Measurements from ENCODE around the gene TRIM44. TPM values are rescaled to one million over a fixed set of nuclear protein-coding genes. Genes with fewer than 3 reads are reported as not detected.

Gene TRIM44
- polyA plus RNA-seq, 1 donor (not counting 4 experiments of a cell fraction or from before 2014, with no cell fraction given), result 48.3 TPM

- dilution Hi-C loops (cut with MboI; ENCODE audit: extremely low pct_ligation_motif_present, low sequenced_read_pairs), result no loop called here
- DNase-seq (ENCODE audit: low read depth, low spot score) (no peak), FAIRE-seq (no peak)
- Histone ChIP-seq H3K4me1 (ENCODE audit: control insufficient read depth, extremely low read depth, insufficient read depth, low read length) (peaks cover 14% of the 10 kb centered on the region), H4K20me1 (ENCODE audit: control insufficient read depth, extremely low read depth, insufficient read depth, low read length) (no peaks in the 10 kb centered on the region), H3K9ac (ENCODE audit: control insufficient read depth, extremely low read depth, insufficient read depth, low read length) (no peak overlapping the region), H3K36me3 (ENCODE audit: control insufficient read depth in 2 of 2, extremely low read depth in 1 of 2, insufficient read depth in 2 of 2, low read length in 2 of 2) (no peaks in the 10 kb centered on the region), H3K4me2 (ENCODE audit: control insufficient read depth, extremely low read depth, insufficient read depth, low read depth, low read length) (no peak overlapping the region), H3K27me3 (ENCODE audit: control insufficient read depth, extremely low read depth, insufficient read depth, low read length) (no peaks in the 10 kb centered on the region), H3K4me3 (ENCODE audit: control insufficient read depth in 2 of 3, extremely low read depth in 1 of 3, insufficient read depth in 2 of 3, low read depth in 1 of 3, low read length in 3 of 3) (no peak overlapping the region), H3K9me1 (ENCODE audit: control insufficient read depth, extremely low read depth, insufficient read depth, low read length) (no peaks in the 10 kb centered on the region), H3K27ac (ENCODE audit: control insufficient read depth, insufficient read depth, low read length) (no peak overlapping the region), H2AFZ (ENCODE audit: control insufficient read depth, low read length) (no peak overlapping the region), H3K9me3 (ENCODE audit: control insufficient read depth, low read depth, low read length) (no peaks in the 10 kb centered on the region), H3K79me2 (ENCODE audit: control insufficient read depth, insufficient read depth, low read length) (no peaks in the 10 kb centered on the region)
- no peak for TF ChIP-seq EZH2 (IDR thresholded peaks at IDR 0.05; ENCODE audit: low read length)
These were observed 163.4 kb downstream of the TRIM44 start for GRCh38 chr11:35826006-35826405.

DNA sequence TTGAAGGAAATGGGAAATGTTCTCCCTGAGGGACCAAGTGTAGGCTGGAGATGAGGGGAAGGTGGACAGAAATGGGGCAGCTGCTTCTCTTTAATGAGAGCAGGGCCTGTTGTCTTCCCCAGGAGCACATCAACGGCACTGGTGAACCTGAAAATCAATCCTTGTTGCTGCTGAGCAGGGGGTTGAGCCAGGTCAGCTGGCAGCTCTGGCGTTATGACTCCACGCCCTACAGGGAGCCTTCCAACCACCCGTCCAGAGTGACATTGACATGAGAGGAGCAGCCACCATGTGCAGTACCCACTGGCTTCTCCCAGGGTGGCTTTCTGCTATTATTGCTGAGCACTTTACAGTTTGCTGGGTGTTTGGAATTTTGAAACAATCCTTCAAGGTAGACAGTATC lies 164.4 kb downstream of the TRIM44 start:
- Histone ChIP-seq H3K9me3 (ENCODE audit: control insufficient read depth, low read depth, low read length) (no peaks in the 10 kb centered on the region), H4K20me1 (ENCODE audit: control insufficient read depth, extremely low read depth, insufficient read depth, low read length) (no peaks in the 10 kb centered on the region), H3K27ac (ENCODE audit: control insufficient read depth, insufficient read depth, low read length) (no peak overlapping the region), H3K4me3 (ENCODE audit: control insufficient read depth in 2 of 3, extremely low read depth in 1 of 3, insufficient read depth in 2 of 3, low read depth in 1 of 3, low read length in 3 of 3) (no peak overlapping the region), H3K4me1 (ENCODE audit: control insufficient read depth, extremely low read depth, insufficient read depth, low read length) (peaks cover 14% of the 10 kb centered on the region), H3K4me2 (ENCODE audit: control insufficient read depth, extremely low read depth, insufficient read depth, low read depth, low read length) (no peak overlapping the region), H3K79me2 (ENCODE audit: control insufficient read depth, insufficient read depth, low read length) (no peaks in the 10 kb centered on the region), H3K9ac (ENCODE audit: control insufficient read depth, extremely low read depth, insufficient read depth, low read length) (no peak overlapping the region), H3K36me3 (ENCODE audit: control insufficient read depth in 2 of 2, extremely low read depth in 1 of 2, insufficient read depth in 2 of 2, low read length in 2 of 2) (no peaks in the 10 kb centered on the region), H3K27me3 (ENCODE audit: control insufficient read depth, extremely low read depth, insufficient read depth, low read length) (no peaks in the 10 kb centered on the region), H3K9me1 (ENCODE audit: control insufficient read depth, extremely low read depth, insufficient read depth, low read length) (no peaks in the 10 kb centered on the region), H2AFZ (ENCODE audit: control insufficient read depth, low read length) (no peak overlapping the region)
- no peak for TF ChIP-seq EZH2 (IDR thresholded peaks at IDR 0.05; ENCODE audit: low read length)
- TF ChIP-seq, protein P1, sequence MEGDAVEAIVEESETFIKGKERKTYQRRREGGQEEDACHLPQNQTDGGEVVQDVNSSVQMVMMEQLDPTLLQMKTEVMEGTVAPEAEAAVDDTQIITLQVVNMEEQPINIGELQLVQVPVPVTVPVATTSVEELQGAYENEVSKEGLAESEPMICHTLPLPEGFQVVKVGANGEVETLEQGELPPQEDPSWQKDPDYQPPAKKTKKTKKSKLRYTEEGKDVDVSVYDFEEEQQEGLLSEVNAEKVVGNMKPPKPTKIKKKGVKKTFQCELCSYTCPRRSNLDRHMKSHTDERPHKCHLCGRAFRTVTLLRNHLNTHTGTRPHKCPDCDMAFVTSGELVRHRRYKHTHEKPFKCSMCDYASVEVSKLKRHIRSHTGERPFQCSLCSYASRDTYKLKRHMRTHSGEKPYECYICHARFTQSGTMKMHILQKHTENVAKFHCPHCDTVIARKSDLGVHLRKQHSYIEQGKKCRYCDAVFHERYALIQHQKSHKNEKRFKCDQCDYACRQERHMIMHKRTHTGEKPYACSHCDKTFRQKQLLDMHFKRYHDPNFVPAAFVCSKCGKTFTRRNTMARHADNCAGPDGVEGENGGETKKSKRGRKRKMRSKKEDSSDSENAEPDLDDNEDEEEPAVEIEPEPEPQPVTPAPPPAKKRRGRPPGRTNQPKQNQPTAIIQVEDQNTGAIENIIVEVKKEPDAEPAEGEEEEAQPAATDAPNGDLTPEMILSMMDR (optimal IDR thresholded peaks at IDR 0.05 in 1 of 3, IDR thresholded peaks at IDR 0.05 in 1 of 3, conservative IDR thresholded peaks at IDR 0.05 in 1 of 3; ENCODE audit: extremely low read depth in 1 of 3, insufficient read depth in 2 of 3, low read length in 3 of 3), result no peak
- FAIRE-seq (no peak), DNase-seq (ENCODE audit: low read depth, low spot score) (no peak)
- dilution Hi-C loops (cut with MboI; ENCODE audit: extremely low pct_ligation_motif_present, low sequenced_read_pairs), result no loop called here

GRCh38 chr11:35836205-35836604 lies 173.6 kb downstream of the TRIM44 start:
- Histone ChIP-seq H3K9me3 (ENCODE audit: control insufficient read depth, low read depth, low read length) (no peaks in the 10 kb centered on the region), H3K79me2 (ENCODE audit: control insufficient read depth, insufficient read depth, low read length) (no peaks in the 10 kb centered on the region), H3K27me3 (ENCODE audit: control insufficient read depth, extremely low read depth, insufficient read depth, low read length) (no peaks in the 10 kb centered on the region), H3K36me3 (ENCODE audit: control insufficient read depth in 2 of 2, extremely low read depth in 1 of 2, insufficient read depth in 2 of 2, low read length in 2 of 2) (no peaks in the 10 kb centered on the region), H3K4me2 (ENCODE audit: control insufficient read depth, extremely low read depth, insufficient read depth, low read depth, low read length) (no peak overlapping the region), H3K27ac (ENCODE audit: control insufficient read depth, insufficient read depth, low read length) (no peak overlapping the region), H3K9me1 (ENCODE audit: control insufficient read depth, extremely low read depth, insufficient read depth, low read length) (no peaks in the 10 kb centered on the region), H3K4me1 (ENCODE audit: control insufficient read depth, extremely low read depth, insufficient read depth, low read length) (no peaks in the 10 kb centered on the region), H3K9ac (ENCODE audit: control insufficient read depth, extremely low read depth, insufficient read depth, low read length) (no peak overlapping the region), H2AFZ (ENCODE audit: control insufficient read depth, low read length) (no peak overlapping the region), H4K20me1 (ENCODE audit: control insufficient read depth, extremely low read depth, insufficient read depth, low read length) (no peaks in the 10 kb centered on the region), H3K4me3 (ENCODE audit: control insufficient read depth in 2 of 3, extremely low read depth in 1 of 3, insufficient read depth in 2 of 3, low read depth in 1 of 3, low read length in 3 of 3) (no peak overlapping the region)
- dilution Hi-C loops (cut with MboI; ENCODE audit: extremely low pct_ligation_motif_present, low sequenced_read_pairs), result no loop called here
- FAIRE-seq (no peak), DNase-seq (ENCODE audit: low read depth, low spot score) (no peak)
- TF ChIP-seq, protein P1 (optimal IDR thresholded peaks at IDR 0.05 in 1 of 3, IDR thresholded peaks at IDR 0.05 in 1 of 3, conservative IDR thresholded peaks at IDR 0.05 in 1 of 3; ENCODE audit: extremely low read depth in 1 of 3, insufficient read depth in 2 of 3, low read length in 3 of 3), result no peak
- TF ChIP-seq EZH2 (IDR thresholded peaks at IDR 0.05; ENCODE audit: low read length), result no peak
